ENCODE data around the gene ITPK1. TPM values are rescaled to one million over a fixed set of nuclear protein-coding genes. Genes with fewer than 3 reads are reported as not detected.

Gene ITPK1
- total RNA-seq, 1 experiment from 2014 or later: 90.7 TPM

DNA sequence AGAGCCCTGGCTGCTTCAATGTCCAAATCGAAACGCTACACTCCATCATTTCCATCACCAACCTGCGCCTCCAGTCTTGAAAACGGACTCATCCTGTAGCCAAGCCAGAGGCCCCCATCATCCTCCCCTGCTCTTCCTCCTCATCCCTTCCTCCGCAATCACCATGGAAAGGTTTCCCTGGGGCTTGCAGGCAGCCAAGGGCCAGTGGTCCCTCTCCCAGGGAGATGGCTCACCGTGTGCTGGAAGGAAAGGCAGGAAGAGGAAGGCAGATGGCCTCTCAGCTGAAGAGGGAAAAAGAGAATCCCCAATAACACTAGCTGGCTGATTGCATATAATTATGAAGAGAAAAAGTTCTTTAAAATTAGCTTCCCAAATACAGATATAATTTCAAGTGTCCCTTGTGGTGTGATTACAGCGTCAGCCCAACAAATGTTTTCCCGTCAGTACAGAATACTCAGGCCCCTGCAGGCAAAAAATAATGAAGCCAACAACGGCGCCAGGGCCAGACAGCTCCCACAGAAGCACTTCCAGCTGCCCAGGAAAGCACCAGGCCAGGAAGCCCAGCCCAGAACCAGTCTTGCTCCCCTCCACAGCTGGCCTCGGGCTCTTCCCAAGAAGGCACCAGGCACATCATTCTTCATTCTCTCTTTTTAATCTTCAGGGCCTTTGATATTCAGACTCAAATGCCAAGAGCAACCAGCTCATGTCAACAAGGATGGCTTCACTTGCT lies 24.7 kb downstream of the ITPK1 start:
- peak; percentile 56 for DNase-seq (ENCODE audit: low spot score)
- in situ Hi-C loops (cut with HindIII; ENCODE audit: low sequenced_read_pairs): no loop called here

DNA sequence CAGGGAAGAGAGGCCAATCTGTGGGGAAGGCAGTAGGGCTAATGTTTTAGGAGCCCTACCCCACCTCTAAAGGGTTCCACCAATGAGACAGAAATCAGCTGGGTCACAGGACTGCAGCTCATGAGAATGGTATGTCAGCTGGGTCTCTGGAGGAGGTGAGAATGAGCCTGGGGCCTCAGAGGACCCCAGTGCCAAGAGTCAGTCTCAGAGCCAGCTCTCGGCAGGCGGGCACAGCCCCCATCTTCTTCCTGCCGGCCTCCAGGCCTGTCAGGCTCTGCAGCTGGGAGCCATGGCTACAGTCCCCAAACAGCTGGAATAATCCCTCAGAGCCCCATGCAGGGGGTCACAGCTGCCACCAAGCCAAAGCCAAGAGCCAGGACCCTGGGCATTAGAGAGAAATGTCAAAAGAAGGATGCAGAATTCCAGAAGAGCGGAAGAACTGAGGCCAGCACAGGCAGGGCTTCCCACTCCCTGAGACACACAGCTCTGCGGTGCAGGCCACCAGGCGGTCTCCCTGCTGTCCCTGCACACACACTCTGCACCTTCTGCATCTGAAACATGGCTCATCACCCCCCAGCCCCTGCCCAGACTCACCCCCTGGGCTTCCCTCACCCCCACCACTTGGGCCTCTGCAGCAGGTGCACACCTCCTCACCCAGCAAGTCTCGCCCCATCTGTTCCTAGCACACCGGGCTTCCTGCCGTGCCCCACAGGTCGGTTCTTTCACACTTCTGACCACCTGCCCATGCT lies 26.0 kb downstream of the ITPK1 start:
- no peak for DNase-seq (ENCODE audit: low spot score)
- in situ Hi-C loops (cut with HindIII; ENCODE audit: low sequenced_read_pairs): no loop called here

DNA sequence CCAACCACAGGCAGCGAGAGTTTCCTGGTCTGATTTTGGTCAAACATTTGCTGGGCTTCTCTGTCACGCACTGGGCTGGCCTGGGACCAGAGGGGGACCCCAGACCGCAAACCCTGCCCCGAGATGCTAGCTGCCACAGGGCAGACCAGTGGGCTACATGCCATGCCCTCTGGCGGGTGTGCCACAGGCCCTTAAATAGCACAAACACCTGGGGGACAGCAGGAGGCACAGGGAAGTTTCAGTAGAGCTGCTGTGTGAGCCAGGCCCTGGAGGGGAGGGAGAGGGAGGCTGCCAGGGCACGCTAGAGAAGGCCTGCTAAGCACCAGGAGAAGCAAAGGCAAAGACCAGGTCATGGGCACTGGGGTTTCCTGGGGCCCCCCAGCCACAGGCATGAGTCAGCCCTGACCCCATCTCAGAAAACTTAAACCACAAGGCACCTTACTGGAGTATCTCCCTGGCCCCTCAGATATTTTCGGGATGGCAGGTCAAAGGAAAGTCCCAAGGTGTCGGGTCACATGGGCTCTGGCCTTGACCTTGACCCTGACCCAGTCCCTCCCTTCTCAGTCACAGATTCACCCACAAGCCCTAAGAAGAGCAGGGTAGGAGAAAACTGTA lies 29.2 kb downstream of the ITPK1 start:
- in situ Hi-C loops (cut with HindIII; ENCODE audit: low sequenced_read_pairs): no loop called here
- DNase-seq (ENCODE audit: low spot score): no peak

DNA sequence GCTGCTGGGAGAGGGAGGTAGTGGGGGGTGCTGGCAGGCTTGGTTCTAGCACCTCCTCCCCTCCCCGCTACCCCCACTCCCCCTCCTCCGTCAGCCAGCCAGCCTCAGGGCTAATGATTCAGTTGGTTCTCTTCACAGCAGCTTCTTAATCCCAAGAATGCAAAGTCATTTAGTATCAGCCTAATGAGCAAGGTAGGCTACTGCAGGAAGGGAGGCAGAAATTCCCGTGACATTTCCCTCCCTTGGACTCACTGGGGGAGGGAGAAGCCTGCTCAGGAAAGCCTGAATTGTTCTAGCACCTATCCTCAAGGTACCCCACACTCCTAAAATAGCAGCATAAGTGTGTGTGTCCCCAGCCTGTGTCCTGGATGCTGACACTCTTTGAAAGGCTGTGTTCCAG lies 29.8 kb downstream of the ITPK1 start:
- DNase-seq (ENCODE audit: low spot score): no peak

DNA sequence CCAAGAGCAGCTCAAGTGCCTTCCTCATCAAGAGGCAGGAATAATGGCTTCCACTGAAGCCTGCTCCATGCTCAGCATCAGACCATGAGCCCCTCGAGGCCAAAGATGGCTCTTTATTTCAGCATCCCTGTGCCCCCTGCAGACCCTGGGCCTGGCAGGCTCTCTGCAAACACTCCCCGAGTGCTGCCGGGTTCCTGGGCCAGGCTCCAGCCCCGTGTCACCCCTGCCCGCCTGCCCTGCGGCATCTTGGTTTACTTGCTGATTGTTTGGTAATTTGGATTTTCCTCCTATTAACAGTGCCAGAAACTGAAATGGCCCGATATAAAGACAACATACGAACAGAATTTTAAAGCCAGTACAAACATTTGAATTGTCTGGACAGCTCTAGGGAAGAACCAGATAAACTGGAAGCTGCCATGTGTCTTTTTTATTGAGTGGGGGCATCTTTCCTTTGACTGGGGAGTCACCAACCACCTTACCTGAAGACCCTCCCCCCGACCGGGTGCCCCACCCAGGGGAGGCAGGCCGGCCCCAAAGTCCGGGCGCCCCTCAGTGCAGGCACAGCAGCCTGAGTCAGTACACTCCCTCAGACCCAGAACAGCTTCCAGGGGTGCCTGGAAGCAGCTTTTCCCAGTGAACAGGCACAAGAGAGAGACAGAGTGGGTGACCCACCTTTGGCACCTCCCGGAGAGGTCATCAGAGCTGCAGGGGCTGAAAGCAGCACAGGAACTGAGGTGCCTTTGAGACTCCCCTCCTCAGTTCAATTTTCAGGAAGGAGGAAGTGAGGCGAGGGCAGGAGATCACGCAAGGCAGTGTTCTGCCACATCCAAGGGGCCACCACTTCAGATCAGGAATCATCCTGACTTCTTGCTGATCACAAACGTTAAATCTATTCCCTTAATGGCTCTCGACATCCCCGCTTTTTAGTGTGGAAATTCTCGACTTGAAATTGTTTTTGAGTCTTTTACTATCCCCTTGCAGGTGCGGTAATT lies 30.6 kb downstream of the ITPK1 start:
- in situ Hi-C loops (cut with HindIII; ENCODE audit: low sequenced_read_pairs): no loop called here
- DNase-seq (ENCODE audit: low spot score): no peak

More for the DNA sequence above, 29.8 kb downstream of the ITPK1 start:
- in situ Hi-C loops (cut with HindIII; ENCODE audit: low sequenced_read_pairs): no loop called here

DNA sequence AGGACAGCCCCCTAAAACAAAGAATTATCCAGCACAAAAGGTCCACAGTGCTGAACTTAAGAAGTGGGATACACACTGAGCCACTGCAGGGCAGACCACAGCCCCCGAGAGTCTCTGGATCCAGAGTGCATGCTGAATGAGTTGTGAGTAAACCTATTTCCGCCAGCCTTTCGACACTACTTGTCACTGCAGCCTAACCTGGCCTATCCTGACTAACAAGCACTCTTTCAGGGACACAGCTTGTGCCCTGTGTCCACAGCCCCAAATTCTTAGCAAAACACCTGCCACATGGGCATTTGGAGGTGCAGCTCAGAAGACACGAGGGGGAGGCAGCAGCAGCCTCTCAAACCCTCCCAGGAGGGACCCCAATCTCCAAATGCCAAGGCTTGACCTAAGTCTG lies 31.3 kb downstream of the ITPK1 start:
- no peak for DNase-seq (ENCODE audit: low spot score)
- in situ Hi-C loops (cut with HindIII; ENCODE audit: low sequenced_read_pairs): no loop called here

DNA sequence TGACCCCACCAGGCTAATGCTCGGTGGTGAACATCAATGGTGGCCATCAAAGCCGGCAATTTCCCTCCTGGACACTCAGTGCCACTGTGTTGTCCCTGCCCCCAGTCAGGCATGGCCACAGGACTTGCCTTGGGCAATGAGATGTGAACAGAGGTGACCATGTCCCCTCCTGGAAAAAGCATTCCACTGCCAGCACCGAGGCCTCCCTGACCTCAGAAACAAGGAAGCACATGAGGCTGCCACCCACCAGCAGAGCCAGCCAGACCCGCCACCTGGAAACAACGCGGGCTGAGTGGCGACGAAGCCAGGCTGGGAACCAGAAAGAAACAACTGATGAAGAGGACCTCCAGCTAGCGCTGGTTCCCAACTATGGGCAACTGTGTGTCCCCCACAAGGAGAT lies 31.8 kb downstream of the ITPK1 start:
- no peak for DNase-seq (ENCODE audit: low spot score)
- in situ Hi-C loops (cut with HindIII; ENCODE audit: low sequenced_read_pairs): no loop called here

DNA sequence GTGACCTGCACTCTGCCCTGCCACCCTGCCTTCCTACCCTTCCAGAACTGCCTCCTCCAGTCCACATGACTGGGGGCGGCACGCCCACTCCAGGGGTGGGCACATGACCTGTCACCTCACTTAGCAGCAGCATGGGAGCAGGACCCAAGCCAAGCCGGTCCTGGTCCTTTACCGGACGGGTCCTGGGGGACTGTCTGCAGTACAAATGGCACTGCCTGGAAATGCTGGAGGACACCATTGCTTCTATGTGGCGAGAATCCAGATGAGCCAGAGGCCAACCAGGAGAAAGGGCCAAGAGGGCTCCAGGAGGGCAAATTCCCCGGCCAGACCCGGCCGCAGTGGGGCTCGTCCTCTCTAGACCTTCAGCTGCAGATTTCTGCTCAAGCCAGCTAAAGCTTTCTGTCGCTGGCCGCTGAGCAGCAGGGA lies 33.1 kb downstream of the ITPK1 start:
- DNase-seq (ENCODE audit: low spot score): no peak
- in situ Hi-C loops (cut with HindIII; ENCODE audit: low sequenced_read_pairs): no loop called here

DNA sequence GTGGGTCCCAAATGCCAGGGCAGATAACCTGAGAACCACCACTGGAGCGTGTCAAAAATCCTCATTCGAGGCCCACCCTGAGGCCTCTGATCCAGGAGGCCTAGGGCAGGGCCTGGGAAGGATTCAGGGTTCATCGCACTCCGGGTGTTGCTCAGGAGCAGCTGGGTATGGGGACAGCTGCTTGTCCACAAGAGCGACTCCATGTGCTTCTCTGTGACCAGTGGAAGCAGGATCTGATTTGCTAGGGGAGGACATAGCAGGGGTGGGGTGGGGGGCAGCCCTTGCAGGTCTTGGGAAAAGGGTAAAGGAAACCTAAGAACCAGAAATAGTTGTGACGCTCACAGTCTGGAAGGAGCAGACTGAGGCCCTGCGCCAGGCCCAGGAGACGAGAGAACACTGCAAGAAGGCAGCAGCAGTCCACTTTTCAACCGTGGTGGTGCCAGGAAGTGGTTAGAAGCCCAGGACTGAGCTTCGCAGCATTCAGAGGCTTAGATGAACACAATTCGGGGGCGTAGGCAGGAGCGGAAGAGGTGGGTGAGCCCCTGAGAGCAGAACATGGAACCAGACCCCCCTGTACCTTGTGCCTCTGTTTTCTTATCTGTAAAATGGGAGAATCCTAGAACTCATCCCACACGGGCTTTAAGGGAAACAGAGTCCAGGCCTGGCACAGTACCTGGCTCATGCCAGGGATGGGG lies 33.7 kb downstream of the ITPK1 start:
- DNase-seq (ENCODE audit: low spot score): no peak
- in situ Hi-C loops (cut with HindIII; ENCODE audit: low sequenced_read_pairs): no loop called here

DNA sequence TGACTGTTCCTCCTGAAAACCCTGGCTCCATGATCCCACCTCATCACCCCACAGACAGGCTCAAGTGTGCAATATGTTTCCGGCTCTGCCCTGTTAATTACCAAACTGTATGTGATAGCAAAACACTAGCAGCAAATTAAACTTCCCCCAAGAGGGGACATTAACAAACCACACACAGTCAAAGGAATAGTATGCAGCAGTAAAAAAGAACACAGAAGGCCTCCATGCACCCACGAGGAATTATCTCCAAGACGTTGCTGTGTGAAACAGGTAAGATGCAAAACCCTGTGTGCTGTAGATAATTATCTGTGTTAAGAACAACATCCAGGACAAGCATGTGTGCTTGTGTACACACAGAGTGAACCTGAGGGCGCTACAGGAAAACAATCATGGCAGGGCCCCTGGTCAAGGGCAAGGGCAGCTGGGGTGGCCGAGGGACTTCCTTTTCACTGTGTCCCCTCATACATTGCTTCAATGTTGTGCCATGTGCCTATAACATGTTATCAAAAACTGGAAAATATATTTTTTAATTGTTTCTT lies 35.8 kb downstream of the ITPK1 start:
- in situ Hi-C loops (cut with HindIII; ENCODE audit: low sequenced_read_pairs): no loop called here

DNA sequence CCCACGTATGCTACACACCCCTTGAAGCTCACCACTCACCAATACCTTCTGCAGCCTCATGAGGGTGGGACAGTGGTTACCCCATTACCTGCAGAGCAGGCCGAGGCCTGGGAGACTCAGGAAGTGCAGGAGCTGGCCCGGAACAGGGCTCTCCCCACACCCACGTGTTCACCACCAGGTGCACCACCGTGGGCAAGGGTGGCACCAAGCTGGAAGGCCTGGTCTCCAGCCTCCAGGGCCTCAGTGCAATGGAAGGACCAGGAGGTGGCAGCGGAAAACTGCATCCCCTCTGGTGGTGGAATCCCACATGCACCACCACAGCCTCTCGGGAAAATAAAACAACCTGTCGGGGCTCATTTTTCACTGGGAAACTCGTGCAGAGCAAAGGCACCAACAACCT lies 36.4 kb downstream of the ITPK1 start:
- DNase-seq (ENCODE audit: low spot score): no peak
- in situ Hi-C loops (cut with HindIII; ENCODE audit: low sequenced_read_pairs): no loop called here

More for the DNA sequence above, 35.8 kb downstream of the ITPK1 start:
- no peak for DNase-seq (ENCODE audit: low spot score)

DNA sequence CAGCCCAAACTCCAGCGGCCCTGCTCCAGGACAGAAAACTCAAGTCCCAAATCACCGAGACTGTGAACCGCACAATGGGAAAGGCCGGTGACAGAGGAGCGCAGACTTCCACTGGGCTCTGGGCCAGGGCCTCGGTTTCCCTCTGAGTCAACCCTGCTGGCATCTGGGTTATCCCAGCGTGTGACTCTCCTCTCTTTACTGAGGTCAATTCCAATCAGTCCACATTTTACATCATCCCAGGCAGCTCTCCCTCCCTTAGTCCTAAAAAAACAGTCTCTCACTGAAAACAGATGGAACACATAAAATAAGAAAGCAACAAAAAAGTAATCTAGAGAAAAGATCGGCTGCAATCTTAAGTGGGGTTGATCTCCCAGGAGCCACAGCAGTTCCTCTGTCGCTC lies 36.9 kb downstream of the ITPK1 start:
- in situ Hi-C loops (cut with HindIII; ENCODE audit: low sequenced_read_pairs): no loop called here
- DNase-seq (ENCODE audit: low spot score): no peak

DNA sequence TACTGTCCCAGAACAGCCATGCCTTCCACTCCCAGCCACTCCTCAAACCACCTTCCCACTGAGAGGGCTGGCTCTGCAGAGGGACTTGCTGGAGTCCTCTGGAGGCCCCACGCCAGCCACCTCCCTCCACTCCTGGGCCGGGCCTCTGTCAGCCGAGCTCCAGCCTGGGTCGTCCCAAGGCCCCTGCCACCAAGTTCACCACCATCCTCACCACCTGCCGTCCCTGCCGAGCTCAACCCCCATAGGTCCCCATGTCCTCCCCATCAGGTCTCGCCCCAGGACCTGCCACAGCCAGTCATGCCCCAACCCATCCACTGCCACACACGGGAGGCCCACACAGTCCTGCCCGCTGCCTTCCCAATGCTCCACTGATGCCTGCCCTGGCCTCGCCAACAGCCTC lies 39.0 kb downstream of the ITPK1 start:
- in situ Hi-C loops (cut with HindIII; ENCODE audit: low sequenced_read_pairs): no loop called here
- no peak for DNase-seq (ENCODE audit: low spot score)

DNA sequence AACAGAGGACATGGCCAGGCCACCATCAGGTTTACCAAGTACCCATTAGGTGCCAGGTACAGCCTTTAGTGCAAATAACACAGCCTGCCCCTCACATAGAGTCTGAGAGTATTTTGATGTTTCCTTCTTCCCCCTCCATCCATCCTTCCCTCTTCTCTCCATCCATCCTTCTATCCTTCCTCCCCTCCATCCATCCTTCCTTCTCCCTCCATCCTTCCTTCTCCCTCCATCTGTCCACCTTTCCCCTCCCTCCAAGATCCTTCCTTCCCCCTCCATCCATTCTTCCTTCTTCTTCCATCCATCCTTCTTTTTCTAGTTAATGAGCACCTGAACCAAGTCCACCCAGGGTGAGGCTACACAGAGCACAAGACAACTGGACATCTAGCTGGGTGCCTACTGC lies 39.8 kb downstream of the ITPK1 start:
- no peak for DNase-seq (ENCODE audit: low spot score)
- in situ Hi-C loops (cut with HindIII; ENCODE audit: low sequenced_read_pairs): no loop called here

DNA sequence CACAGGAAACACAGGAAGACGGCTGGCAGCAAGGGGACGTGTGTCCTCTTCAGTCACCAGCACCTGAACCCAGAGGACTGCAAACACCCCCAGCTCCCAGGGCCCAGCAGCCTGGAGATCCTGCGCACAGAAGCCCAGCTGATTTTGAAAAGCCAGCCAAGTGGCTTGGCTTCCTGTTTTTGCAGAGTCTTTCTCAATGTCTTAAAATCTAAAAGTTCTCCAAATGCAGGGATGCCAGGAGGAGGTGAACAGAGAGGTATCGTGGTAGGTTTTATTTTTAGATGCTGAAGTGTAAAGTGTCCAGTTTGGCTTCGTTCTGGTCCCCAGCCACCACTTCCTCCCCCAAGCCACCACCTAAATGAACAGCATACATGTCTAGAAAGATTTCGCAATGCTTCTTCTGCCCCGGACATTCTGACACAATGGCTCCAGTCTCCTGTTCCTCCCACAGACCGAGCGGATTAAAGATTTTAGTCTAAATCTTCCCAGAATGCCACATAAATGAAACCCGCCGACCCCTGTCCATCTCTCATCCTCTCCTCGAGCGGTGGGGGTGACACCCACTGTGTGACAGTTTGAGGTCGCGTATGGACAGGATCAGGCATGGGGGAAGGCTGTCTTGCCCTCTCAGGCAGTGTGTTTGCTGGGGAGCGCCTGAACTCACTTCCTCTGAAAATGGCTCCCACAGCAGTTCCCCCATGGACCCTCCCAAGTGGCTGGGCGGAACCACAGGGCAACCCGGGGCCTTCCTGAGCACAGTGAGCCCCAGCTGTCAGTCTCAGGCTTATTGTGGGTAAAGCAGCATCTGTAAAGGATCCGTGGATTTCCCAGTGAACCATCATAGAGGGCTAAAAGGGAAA lies 41.6 kb downstream of the ITPK1 start:
- no peak for DNase-seq (ENCODE audit: low spot score)
- in situ Hi-C loops (cut with HindIII; ENCODE audit: low sequenced_read_pairs): no loop called here

DNA sequence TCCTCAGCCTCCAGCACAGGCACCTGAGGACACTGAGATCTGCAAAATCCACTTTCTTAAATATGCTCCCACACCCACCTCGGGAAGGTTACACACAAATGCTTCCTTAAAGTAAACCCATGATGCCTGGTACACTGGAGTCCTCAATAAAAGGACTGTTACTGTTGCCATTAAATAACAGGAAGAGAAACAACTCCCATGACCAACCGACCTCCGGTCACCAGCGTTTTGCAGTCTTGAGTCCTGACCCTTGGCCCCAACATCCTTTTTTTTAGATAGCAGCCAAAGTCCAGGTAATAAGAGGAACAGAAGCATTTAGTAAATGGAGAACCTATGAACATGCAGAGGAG lies 42.4 kb downstream of the ITPK1 start:
- in situ Hi-C loops (cut with HindIII; ENCODE audit: low sequenced_read_pairs): no loop called here
- DNase-seq (ENCODE audit: low spot score): no peak

DNA sequence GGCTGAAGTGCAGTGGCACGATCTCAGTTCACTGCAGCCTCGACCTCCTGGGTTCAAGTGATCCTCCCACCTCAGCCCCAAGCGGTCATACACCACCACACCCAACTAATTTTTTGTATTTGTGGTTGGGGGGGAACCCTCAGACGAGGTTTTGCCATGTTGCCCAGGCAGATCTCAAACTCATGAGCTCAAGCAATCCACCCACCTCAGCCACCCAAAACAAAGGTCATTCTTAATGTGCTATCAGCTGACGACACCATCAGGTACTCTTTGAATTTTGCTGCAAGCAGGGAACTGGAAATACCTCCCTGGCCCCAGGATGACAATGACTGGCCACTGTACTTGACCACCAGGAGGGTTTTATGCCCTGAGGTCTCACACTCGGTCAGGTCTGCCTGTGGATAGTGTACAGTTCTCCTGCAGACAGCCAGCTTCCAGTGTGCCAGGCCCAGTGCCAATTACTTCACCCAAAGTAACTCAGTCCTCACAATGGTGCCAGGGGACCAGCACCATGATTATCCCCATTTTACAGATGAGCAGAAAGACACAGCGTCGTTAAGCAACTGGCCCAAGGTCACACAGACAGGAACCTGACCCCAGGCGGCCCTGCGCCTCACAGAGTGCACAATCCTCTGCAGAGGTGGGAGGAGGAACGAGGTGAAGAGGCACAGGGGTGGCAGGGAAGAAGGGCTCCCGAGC lies 42.9 kb downstream of the ITPK1 start:
- in situ Hi-C loops (cut with HindIII; ENCODE audit: low sequenced_read_pairs): no loop called here
- DNase-seq (ENCODE audit: low spot score): no peak

Measured in G401 (cell line).